A549 (cell line): ENCODE data around the gene TMEM40. TPM values are rescaled to one million over a fixed set of nuclear protein-coding genes. Genes with fewer than 3 reads are reported as not detected.
"Not testable (repeated sequence)": the region's sequence is repeated elsewhere in the genome, so short reads cannot be mapped to it uniquely, and the experiment has no call there.

Experiments used
- ATAC-seq, 2 experiments: fragments of 200-7000 bp in 1 of 2; fragments of >200 bp in 1 of 2; cut with Nextera tagmentation in 1 of 2; cut with Tn5 transposase in 1 of 2; 3 replicates each; pipeline versions ENCODE4 v1.8.0 to v1.9.1; 2018 to 2020; ENCODE audit warnings: mild to moderate bottlenecking in 1 of 2, moderate library complexity in 1 of 2
- CTCF ChIA-PET: fragments of 300-600 bp; sonication (Branson Sonifier 250); formaldehyde crosslinking; extraction: SDS; loops from one replicate; lab custom pipeline; 2021; ENCODE audit warnings: antibody characterized with exemption, inconsistent platforms; lab: Yijun Ruan, JAX
- POLR2A ChIA-PET: fragments of 350-600 bp; formaldehyde crosslinking; extraction: SDS; loops from one replicate; lab custom pipeline; 2021; ENCODE audit warnings: antibody characterized with exemption, inconsistent platforms; lab: Yijun Ruan, JAX
- DNase-seq, 2 experiments: peaks; one replicate each; pipeline versions ENCODE4 v3.0.0 to v3.0.0-alpha.2; 2011 to 2016; ENCODE audit warnings: low read depth in 1 of 2, low spot score in 1 of 2
- FAIRE-seq: peaks from 2 replicates; lab custom pipeline; 2011; peaks lifted over from hg19 to GRCh38; lab: Jason Lieb, UNC
- H3K27ac ChIP-seq, 2 experiments: fragments of >200 bp; sonication (Bioruptor Twin); formaldehyde crosslinking; 3 replicates each; pipeline ENCODE4 v1.5.1; 2016 to 2017
- H3K4me1 ChIP-seq: fragments of >200 bp; sonication (Bioruptor Twin); formaldehyde crosslinking; 3 replicates; pipeline ENCODE4 v1.6.1; 2016
- H3K4me2 ChIP-seq: fragments of >200 bp; sonication (Bioruptor Twin); formaldehyde crosslinking; 3 replicates; pipeline ENCODE4 v1.6.1; 2016
- H3K4me3 ChIP-seq: fragments of >200 bp; sonication (Bioruptor Twin); formaldehyde crosslinking; 3 replicates; pipeline ENCODE4 v1.5.1; 2016
- H3K9me3 ChIP-seq: fragments of >200 bp; sonication (Bioruptor Twin); formaldehyde crosslinking; 3 replicates; pipeline ENCODE4 v1.6.1; 2016
- CEBPB ChIP-seq, 2 experiments: fragments of >200 bp in 1 of 2; sonication (Bioruptor Twin) in 1 of 2; formaldehyde crosslinking in 1 of 2; IDR thresholded peaks; 2 replicates each; pipeline ENCODE4 v1.6.1; 2012 to 2016
- CHD4 ChIP-seq: fragments of 200-600 bp; sonication (generic); IDR thresholded peaks from 2 replicates; pipeline ENCODE4 v1.6.1; 2016; ENCODE audit warnings: antibody characterized with exemption, mild to moderate bottlenecking, borderline replicate concordance
- EHMT2 ChIP-seq: fragments of 200-600 bp; sonication (generic); IDR thresholded peaks from 2 replicates; pipeline ENCODE4 v1.6.1; 2016; ENCODE audit warnings: antibody characterized with exemption, low read depth, mild to moderate bottlenecking, moderate library complexity
- ESRRA ChIP-seq: fragments of 150-350 bp; IDR thresholded peaks from 2 replicates; pipeline ENCODE4 v1.6.1; 2014; ENCODE audit warnings: mild to moderate bottlenecking, low read length, borderline replicate concordance
- FOSL2 ChIP-seq, 2 experiments: fragments of 450-650 bp in 1 of 2; fragments of >200 bp in 1 of 2; sonication (Bioruptor Twin) in 1 of 2; formaldehyde crosslinking; IDR thresholded peaks; 2 replicates each; pipeline versions ENCODE4 v1.5.0 to v1.6.1; 2016 to 2020; ENCODE audit warnings: mild to moderate bottlenecking in 1 of 2, moderate library complexity in 1 of 2
- FOXS1 ChIP-seq: fragments of 250-450 bp; sonication (Bioruptor Pico); IDR thresholded peaks from 2 replicates; pipeline ENCODE4 v1.5.0; 2020; ENCODE audit warnings: mild to moderate bottlenecking, moderate library complexity
- JUNB ChIP-seq: fragments of >200 bp; sonication (Bioruptor Twin); formaldehyde crosslinking; IDR thresholded peaks from 2 replicates; pipeline ENCODE4 v1.6.1; 2016
- MAFK ChIP-seq: fragments of 450-650 bp; IDR thresholded peaks from 2 replicates; pipeline ENCODE4 v1.6.1; 2014; ENCODE audit not compliant: partially characterized antibody
- NFE2L2 ChIP-seq: fragments of 150-350 bp; conservative IDR thresholded peaks from 2 replicates; pipeline ENCODE4 v1.6.1; 2014; ENCODE audit warnings: low read length
- NR3C1 ChIP-seq: fragments of >200 bp; sonication (Bioruptor Twin); formaldehyde crosslinking; IDR thresholded peaks from 3 replicates; pipeline ENCODE4 v1.6.1; 2017
- SMC3 ChIP-seq: fragments of >200 bp; sonication (Bioruptor Twin); formaldehyde crosslinking; IDR thresholded peaks from 3 replicates; pipeline ENCODE4 v1.6.1; 2018; ENCODE audit warnings: inconsistent platforms
- SREBF2 ChIP-seq: fragments of 450-650 bp; IDR thresholded peaks from 2 replicates; pipeline ENCODE4 v1.6.1; 2014; ENCODE audit warnings: mild to moderate bottlenecking, moderate library complexity
- TFCP2L1 ChIP-seq: fragments of 250-450 bp; sonication (Bioruptor Pico); IDR thresholded peaks from 2 replicates; pipeline ENCODE4 v1.5.0; 2021; ENCODE audit warnings: mild to moderate bottlenecking
- TP53 ChIP-seq: fragments of 250-450 bp; sonication (Bioruptor Pico); IDR thresholded peaks from 2 replicates; pipeline ENCODE4 v1.5.0; 2021; ENCODE audit warnings: mild to moderate bottlenecking, moderate library complexity
- ZC3H11A ChIP-seq: fragments of 450-650 bp; IDR thresholded peaks from 2 replicates; pipeline ENCODE4 v1.6.1; 2014; ENCODE audit warnings: antibody characterized with exemption, mild to moderate bottlenecking
- ZNF302 ChIP-seq: fragments of 250-450 bp; sonication (Bioruptor Pico); IDR thresholded peaks from 2 replicates; pipeline ENCODE4 v1.9.0; 2021; ENCODE audit warnings: inconsistent platforms, mild to moderate bottlenecking, moderate library complexity
- WGBS: methylation state at CpG from one replicate; pipeline ENCODE4 v1.1.6; 2017; ENCODE audit errors: missing lambda C conversion rate; 5-methylcytosine and 5-hydroxymethylcytosine counted together
- polyA plus RNA-seq, 4 experiments: library from polyadenylated mRNA; depleted of rRNA in 3 of 4; stranded (reverse); fragments of >200 nt; fragmentation: RNase III in 1 of 4; extraction: RNeasy Plus Mini Kit Qiagen cat#74134 plus additional on column Dnase treatment in 1 of 4; gene quantifications; 2 replicates in 3 of 4; 3 replicates in 1 of 4; pipeline ENCODE4 v1.2.3, GENCODE V29; 2011 to 2017
- TF ChIP-seq, protein P1 (sequence below): fragments of 250-450 bp; sonication (Bioruptor Pico); IDR thresholded peaks from 2 replicates; pipeline ENCODE4 v1.5.0; 2020; ENCODE audit warnings: low read depth, mild to moderate bottlenecking, moderate library complexity
- TF ChIP-seq, protein P2 (sequence below): IDR thresholded peaks from 2 replicates; pipeline ENCODE4 v1.6.1; 2012
- TF ChIP-seq, protein P3 (sequence below): IDR thresholded peaks from 2 replicates; pipeline ENCODE4 v1.6.1; 2012; ENCODE audit warnings: low read depth, borderline replicate concordance

TMEM40 gene
- polyA plus RNA-seq, 2 of the 4 experiments (the other 2 are of a cell fraction) = 0.13 to 0.18 TPM

DNA sequence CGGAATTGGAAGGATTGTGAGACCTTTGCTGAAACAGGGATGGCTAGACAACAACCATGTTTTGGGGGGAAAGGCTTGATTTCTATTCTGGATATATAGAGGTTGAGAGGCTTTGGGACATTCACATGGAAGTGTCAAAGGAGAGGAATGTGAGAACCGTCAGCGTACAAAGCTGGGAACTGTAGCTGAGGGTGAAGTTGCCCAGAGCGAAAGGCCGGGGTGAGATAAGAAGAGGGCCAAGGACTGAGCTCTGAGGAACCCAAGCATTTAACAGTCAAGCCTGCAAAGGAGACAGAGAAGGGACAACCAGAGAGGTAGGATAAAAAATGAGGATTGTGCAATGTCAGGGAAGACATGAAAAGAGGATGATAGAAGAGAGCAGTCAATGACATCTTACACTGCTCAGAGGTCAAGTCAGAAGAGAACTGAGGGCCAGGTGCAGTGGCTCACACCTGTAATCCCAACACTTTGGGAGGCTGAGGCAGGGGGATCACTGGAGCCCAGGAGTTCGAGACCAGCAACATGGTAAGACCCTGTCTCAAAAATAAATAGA lies 53.6 kb downstream of the TMEM40 start:
- H3K4me1 ChIP-seq = peaks cover 9% of the 10 kb centered on the region
- TF ChIP-seq CHD4 = no peak
- no peak for TF ChIP-seq FOXS1 (CRISPR knock-in tag)
- no peak for TF ChIP-seq FOSL2 (IDR thresholded peaks at IDR 0.05)
- no peak for TF ChIP-seq FOSL2 (CRISPR knock-in tag; IDR thresholded peaks at IDR 0.05)
- WGBS = 79% methylated on average over 6 of the region's 6 CpGs
- POLR2A ChIA-PET = no interaction called here
- H3K4me2 ChIP-seq = no peak overlapping the region
- no peak overlapping the region for H3K4me3 ChIP-seq
- ATAC-seq = no peak
- FAIRE-seq = no peak
- H3K27ac ChIP-seq = no peak overlapping the region
- DNase-seq = no peak
- peaks cover 3% of the 10 kb centered on the region; the same call in 1 of the 3 replicates for H3K9me3 ChIP-seq
- CTCF ChIA-PET = interaction anchor here (1.0 to 7.5 kb wide), 6 partner anchors 11 to 136 kb away, joined by 3 to 44 read pairs (median 6); partner anchors contain the start of gene RPL32

DNA sequence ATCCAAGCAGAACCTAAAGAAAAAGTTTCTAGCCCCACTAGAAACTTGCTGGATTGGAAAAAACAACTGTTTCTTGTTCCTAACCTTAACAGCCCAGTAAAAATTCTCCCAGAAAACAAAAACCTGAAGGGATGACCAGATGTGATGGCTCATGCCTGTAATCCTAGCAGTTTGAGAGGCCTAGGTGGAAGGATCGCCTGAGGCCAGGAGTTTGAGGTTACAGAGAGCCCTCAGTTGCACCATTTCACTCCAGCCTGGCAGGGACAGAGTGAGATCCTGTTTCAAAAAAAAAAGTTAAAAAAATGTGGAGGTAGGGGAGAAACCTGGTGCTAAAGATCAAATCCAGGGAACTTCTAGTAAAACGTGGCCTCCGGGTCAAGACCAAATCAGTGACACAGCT lies 56.6 kb downstream of the TMEM40 start:
- 85% methylated on average over 3 of the region's 3 CpGs for WGBS
- CTCF ChIA-PET = no interaction called here
- no peak for FAIRE-seq

DNA sequence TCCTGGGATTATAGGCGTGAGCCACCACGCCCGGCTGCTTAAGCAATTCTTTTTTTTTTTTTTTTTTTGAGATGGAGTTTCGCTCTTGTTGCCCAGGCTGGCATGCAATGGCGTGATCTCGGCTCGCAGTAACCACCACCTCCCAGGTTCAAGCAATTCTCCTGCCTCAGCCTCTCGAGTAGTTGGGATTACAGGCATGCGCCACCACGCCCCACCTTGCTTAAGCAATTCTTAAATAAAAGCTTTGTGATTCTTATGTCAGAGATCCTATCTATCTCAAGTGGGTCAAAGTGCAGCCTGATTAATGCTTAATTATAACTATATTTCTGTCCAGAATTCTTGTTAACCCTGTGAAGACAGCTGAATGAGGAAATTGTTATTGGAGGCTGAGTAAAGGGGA lies 57.5 kb downstream of the TMEM40 start:
- H3K4me1 ChIP-seq, H3K27ac ChIP-seq, H3K4me2 ChIP-seq, DNase-seq, H3K9me3 ChIP-seq, H3K4me3 ChIP-seq, ATAC-seq, FAIRE-seq: not testable (repeated sequence)
- ChIA-PET CTCF (interaction anchor here (1.4 to 2.8 kb wide), 2 partner anchors 18 to 19 kb away, joined by 4 to 15 read pairs; no protein-coding TSS in a partner anchor), POLR2A (interaction anchor here (0.8 kb wide), 1 partner anchor 37 kb away, joined by 3 read pairs; the partner anchor contains the start of gene RAF1)
- 79% methylated on average over 10 of the region's 10 CpGs for WGBS

More for the DNA sequence above, 56.6 kb downstream of the TMEM40 start:
- Histone ChIP-seq H3K9me3 (peaks cover 3% of the 10 kb centered on the region; the same call in 1 of the 3 replicates), H3K27ac (no peak overlapping the region), H3K4me3 (no peak overlapping the region), H3K4me2 (no peak overlapping the region), H3K4me1 (peaks cover 9% of the 10 kb centered on the region)
- ATAC-seq (no peak), DNase-seq (no peak)
- POLR2A ChIA-PET = no interaction called here
- TF ChIP-seq ESRRA (no peak), MAFK (no peak), FOSL2 (IDR thresholded peaks at IDR 0.05) (no peak), FOSL2 (CRISPR knock-in tag; IDR thresholded peaks at IDR 0.05) (no peak), JUNB (no peak), ZC3H11A (no peak), SREBF2 (no peak), TFCP2L1 (CRISPR knock-in tag) (no peak), ZNF302 (CRISPR knock-in tag) (no peak), SMC3 (no peak), EHMT2 (no peak), TP53 (CRISPR knock-in tag) (no peak), CEBPB (IDR thresholded peaks at IDR 0.05) (no peak), NR3C1 (no peak), NFE2L2 (no peak)
- TF ChIP-seq, protein P1, sequence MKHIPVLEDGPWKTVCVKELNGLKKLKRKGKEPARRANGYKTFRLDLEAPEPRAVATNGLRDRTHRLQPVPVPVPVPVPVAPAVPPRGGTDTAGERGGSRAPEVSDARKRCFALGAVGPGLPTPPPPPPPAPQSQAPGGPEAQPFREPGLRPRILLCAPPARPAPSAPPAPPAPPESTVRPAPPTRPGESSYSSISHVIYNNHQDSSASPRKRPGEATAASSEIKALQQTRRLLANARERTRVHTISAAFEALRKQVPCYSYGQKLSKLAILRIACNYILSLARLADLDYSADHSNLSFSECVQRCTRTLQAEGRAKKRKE (CRISPR knock-in tag) = no peak
- TF ChIP-seq, protein P2, sequence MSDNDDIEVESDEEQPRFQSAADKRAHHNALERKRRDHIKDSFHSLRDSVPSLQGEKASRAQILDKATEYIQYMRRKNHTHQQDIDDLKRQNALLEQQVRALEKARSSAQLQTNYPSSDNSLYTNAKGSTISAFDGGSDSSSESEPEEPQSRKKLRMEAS = no peak
- TF ChIP-seq, protein P3, sequence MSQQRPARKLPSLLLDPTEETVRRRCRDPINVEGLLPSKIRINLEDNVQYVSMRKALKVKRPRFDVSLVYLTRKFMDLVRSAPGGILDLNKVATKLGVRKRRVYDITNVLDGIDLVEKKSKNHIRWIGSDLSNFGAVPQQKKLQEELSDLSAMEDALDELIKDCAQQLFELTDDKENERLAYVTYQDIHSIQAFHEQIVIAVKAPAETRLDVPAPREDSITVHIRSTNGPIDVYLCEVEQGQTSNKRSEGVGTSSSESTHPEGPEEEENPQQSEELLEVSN = no peak
- TF ChIP-seq, all 56 proteins: peak for 0
